Measurements from ENCODE around the gene ZNF688.
"Not testable (repeated sequence)": the region's sequence is repeated elsewhere in the genome, so short reads cannot be mapped to it uniquely, and the experiment has no call there.

GRCh38 chr16:30589582-30589981, 18.1 kb upstream of the ZNF688 start:
- not testable (repeated sequence) for TF ChIP-seq CTCF, POLR2AphosphoS5 (IDR thresholded peaks at IDR 0.05)
